HG02885 (cell line): ENCODE results near the gene METTL22.

Experiments used
- ATAC-seq: cut with Tn5 transposase; IDR thresholded peaks from one replicate; pipeline ENCODE4 v1.9.1; 2021; ENCODE audit warnings: mild to moderate bottlenecking; ENCODE audit not compliant: unreplicated experiment, poor library complexity

METTL22 gene

DNA sequence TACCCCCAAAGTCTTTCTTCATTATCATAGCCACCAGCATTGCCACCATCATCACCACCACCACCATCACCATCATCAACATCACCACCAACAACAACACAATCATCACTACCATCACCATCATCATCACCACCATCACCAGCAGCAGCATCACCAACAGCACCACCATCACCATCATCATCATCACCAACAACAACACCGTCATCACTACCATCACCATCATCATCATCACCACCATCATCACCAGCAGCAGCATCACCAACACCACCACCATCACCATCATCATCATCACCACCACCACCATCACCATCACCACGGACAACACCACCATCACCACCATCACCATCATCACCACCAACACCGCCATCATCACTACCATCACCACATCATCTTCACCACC lies 30.7 kb upstream of the METTL22 start:
- ATAC-seq = no peak

DNA sequence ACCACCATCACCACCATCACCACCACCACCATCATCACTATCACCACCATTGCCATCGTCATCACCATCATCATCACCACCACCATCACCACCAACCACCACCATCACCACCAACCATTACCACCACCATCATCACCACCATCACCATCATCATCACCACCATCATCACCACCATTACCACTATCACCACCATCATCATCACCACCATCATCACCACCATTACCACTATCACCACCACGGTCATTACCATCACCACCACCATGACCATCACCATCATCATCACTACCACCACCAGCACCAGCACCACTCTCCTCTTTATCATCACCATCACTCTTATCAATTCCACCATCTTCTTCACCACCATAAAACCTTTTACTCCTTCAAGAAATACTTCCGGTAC lies 30.0 kb upstream of the METTL22 start:
- no peak for ATAC-seq

DNA sequence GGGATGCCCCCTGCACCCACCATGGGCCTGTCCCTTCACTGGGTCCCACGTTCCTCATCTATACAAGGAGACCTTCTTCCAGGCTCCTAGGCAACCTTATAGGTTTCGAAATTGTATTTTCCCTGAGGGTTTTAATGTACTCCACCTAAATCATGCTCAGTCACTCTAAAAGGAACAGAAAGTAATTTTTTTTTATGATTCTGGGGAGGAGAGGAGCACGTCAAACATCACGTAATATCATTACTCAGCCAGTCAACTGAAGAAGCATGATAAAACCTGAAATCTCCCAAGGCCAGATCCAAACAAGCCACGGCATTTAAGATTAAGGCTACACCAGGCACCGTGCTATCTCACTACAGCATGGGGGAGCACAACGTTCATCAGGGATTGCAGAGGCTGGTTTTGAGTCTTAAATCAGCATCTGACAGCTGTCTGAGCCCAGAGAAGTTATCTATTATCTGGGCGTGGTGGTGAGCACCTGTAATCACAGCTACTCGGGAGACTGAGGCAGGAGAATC lies 27.3 kb upstream of the METTL22 start:
- no peak for ATAC-seq

DNA sequence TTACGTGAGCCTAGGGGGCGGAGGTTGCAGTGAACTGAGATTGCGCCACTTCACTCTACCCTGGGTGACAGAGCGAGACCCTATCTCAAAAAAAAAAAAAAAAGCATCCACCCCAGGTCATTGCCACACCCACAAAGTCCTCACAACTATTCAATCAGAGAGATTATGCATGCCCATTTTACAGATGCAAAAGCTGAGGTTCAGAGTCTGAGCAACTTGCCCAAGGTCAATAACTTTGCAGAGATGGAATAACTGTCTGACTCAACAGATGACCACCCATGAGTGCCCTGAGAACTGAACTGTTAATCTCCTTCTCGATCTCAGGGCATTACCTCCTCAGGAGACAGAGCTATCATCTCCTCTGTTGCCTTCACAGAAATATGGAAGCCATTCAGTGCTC lies 25.7 kb upstream of the METTL22 start:
- ATAC-seq = no peak

DNA sequence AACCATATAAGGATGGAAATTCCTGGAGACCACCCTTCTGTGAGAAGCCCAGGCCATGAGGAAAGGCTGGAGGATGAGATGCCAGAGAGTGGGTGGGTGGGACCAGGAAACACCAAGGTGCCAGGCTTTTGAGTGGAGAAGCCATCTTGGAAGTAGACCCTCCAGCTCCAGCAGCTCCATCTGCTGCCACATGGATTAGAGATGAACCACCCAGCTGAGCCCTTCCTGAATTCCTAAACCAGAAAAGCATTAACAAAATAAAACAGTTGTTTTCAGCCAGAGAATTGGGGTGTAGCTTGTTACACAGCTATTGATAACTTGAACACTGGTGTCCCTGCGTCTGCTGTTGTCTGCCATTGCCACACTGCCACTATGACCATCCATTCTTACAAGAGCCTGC lies 24.9 kb upstream of the METTL22 start:
- ATAC-seq = no peak

DNA sequence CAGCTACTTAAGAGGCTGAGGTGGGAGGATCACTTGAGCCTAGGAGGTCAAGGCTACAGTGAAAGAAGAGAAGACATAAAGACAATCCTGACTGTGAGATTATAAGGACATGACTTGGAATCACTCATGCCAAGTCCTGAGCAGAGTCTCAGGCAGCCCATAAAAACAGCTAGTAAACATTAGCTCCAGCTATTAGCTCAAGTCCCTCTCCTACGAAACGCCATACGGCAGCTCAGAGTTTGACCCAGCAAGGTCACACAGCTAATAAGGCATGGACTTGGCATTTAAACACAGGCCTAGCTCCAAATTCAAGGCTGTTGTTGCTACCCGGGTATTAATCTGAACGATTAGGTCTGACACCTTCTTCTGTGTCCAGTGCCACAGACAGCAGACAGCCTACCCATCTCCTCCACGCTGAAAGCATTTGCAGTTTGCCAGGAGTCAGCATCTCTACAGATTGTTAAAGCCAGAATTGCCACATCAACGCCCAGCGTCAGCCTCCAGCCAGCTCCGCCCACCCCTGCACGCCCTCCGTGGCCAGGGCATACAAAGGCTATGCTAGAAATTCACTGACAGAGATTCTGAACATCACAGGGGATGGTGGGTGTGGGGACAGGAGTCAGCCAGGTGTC lies 21.2 kb upstream of the METTL22 start:
- no peak for ATAC-seq

DNA sequence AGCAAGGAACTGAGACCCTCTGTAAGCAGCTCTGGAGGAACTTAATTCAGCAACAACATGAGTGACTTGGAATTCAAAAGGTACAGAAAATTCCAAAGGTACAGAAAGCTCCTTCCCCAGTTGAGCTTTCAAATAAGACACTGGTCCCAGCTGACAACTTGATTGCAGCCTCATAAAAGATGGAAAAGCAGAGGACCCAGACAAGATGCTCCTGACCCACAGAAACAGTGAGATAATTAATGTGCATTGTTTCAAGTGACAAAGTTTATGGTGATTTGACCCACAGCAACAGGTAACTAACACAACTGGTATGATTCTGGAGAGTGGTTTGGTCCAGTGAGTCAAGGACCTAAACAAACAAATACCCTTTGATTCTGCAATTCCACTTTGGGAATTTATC lies 15.9 kb upstream of the METTL22 start:
- no peak for ATAC-seq

DNA sequence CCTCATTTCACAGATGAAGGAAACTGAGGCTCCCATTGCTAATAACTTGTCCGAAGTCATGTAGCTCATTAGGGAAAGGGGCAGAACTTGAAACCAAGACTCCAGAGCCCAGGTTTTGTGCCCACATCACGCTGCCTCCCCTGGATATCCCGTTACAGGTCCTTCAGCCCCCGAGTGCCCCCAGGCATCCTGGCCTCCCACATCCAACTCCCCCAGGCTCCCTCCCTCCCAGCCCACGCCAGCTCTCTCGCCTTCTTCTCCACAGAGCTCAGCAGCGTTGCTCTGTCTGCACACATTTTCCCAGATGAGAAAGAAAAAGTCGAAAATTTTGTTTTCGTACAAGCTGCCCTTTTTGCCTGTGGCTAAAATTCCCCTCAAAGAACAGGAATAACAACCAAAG lies 14.3 kb upstream of the METTL22 start:
- ATAC-seq = no peak

DNA sequence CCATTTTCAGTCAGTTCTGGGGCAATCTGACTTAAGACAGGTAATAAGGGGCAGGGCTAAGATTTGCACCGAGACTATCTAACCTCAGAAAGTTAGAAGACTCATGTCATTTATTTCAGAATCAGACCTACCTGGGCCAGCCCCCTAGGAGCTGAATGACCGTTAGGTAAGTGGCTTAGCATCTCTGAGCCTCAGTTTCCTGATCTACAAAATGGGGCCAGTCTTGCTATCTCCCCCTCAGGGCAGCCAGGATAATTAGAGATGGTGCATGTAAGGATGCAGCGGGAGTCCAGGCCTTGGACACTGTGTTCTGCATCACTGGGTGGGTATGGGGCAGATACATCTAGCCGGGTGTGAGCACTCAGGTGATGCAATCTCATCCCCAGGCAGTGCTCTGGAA lies 10.4 kb upstream of the METTL22 start:
- no peak for ATAC-seq

DNA sequence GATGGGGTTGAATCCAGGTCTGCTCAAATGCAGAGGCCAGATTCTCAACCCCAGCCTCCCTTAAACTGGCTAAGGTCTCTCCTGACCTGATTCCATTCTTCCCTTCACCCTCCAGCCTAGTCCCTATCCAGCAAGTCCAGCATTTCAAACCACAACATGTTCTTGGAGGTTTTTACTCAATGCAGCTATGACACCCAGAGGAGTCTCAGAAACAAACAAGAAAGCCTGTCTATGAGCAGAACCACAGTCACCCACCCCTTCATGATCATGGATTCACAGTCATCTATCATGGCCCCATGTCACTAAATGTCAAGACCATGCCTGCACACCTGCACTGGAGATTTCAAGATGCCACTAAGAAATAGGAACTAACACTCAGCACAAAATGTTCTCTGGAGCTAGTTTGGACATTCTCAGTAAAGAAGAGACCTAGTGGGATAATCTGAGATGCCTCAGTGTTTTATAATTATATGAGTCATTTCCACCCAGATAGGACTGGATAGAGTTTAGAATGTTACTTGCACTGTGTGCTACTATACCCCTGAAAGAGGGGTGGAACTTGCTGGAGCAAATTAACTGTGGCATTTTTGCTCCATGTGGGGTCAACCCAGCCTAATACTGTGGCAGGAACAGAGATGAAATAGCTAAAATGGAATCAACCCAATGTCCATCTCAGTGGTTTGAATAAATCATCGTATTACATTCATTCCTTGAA lies 9.5 kb upstream of the METTL22 start:
- ATAC-seq = no peak

DNA sequence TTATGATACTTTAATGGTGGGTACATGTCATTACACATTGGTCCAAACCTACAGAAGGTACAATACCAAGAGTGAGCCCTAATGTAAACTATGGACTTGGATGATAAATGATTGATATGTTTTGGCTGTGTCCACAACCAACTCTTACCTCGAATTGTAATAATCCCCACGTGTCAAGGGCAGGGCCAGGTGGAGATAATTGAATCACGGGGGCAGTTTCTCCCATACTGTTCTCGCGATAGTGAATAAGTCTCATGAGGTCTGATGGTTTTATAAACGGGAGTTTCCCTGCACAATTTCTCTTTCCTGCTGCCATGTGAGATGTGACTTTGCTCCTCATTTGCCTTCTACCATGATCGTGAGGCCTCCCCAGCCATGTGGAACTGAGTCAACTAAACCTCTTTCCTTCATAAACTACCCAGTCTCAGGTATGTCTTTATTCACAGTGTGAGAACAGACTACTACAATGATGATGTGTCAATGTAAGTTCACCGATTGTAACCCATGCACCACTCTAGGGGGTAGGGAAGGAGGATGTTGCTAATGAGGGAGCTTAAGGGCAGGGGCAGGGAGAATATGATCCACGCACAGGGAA lies 7.0 kb upstream of the METTL22 start:
- ATAC-seq = no peak

DNA sequence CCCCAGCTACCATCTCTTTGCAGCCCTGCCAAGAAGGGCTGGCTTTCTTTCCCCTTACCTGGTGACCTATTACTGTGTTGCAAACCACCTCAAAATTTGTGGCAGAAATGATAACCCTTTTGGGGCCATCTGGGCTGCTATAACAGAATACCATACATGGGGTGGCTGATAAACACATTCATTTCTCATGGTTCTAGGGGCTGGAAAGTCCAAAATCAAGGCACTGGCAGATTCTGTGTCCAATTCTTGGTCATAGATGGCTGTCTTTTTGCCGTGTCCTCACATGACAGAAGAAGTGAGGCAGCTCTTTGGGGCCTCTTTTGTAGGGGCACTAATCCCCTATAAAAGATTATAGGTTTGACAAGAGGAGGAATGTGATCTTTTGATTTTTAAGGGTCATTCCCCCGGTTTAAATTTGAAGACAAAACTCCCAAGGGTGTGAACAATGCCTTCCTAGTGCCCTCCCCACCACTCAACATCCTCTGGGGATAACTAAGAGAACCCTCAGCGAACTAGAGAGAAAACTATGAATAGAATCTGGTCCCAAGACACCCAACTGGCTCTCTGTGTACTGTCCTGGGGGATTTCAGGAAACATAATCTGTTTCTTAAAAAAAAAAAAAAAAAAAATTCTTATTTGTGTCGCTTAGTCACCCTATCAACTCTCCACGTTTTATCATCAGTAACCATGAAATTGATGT lies 1.7 kb upstream of the METTL22 start:
- ATAC-seq = no peak

DNA sequence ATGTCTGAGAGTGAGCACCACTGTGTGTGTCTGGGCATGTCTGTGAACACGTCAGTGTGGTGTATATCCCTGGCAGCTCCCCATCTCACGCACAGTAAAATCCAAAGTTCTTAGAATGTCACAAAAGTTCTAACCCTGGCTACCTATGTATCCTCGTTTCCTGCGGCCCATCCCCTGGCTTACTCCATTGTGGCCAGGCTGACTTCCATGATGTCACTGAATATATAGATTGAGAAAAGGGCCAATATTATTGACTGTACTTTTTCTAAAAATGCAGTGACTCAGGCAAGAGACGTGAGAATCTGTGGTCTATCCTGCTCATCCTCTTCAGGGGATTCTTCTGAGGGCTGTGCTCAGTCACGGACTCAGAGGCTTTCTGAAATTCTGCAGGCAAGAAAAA lies 963 bp upstream of the METTL22 start:
- no peak for ATAC-seq

DNA sequence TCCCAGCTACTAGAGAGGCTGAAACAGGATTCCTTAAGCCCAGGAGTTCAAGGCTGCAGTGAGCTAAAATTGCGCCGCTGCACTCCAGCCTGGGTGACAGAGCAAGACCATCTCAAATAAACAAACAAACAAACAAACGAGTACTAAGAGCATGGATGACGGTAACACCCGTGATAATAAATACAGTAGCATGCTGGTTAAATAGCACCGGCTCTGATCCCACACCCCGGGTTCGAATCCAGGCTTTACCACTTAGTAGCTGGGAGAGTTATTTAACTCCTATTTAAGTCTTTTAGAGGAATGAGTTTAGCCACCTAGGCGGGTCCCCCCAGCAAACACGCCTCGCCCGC lies 301 bp upstream of the METTL22 start:
- no peak for ATAC-seq

DNA sequence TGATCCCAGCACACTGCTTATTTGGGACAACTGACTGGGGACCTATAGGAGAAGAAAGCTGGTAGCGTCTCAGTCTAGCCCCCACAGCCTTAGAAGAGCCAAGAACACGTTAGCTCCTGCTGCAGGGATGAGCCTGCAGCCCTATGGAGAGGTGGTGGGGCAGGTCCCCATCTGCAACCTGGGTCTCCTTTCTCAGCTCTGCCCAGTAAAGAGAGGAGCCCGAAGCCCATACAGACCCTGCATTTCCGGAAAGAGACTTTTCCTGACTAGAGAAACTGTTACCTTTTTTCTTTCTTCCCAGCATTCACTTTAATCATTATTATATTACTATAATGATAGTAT lies 788 bp downstream of the METTL22 start:
- peak; percentile 5 for ATAC-seq

DNA sequence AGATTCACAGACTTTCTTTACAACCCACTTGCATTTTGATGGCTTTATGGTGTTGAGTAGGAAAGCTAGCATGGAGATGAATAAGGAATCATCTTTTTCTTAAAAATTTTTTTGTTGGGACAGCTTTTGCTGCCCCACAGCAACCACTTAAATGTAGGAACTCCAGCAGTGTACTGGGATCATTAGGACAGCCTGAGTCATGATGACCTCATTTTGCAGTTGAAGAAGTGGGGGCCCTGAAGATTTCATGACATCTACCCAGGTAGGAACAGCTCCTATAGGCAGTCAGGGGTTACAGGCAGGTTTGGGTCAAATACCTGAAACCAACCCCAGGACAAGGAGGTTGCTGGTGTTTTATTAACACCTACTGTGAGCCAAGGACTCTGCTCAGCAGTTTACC lies 2.1 kb downstream of the METTL22 start:
- no peak for ATAC-seq

DNA sequence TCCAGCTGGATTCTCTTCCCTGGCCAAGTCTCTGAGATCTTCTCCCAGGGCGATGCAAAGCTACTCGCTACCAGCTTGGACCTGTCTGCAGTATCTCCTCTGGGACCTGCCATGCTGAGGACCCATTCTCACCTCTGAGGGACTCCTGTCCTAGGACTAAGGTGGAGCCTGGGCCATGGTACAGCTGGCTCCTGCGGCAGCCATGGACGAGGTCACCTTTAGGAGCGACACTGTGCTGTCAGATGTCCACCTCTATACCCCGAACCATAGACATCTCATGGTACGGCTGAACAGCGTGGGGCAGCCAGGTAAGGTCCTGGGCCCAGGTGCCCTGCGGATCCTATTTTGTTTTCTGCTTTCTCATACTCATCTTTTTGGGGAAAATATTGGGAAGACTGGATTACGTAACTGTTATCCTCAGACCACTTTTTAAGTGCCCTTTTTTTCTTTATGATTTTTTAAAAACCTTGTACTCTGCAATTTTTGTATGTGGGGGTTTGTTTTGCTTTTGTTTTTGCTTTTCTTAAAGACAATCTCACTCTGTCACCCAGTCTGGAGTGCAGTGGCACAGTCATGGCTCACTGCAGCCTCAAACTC lies 4.1 kb downstream of the METTL22 start:
- ATAC-seq = no peak

DNA sequence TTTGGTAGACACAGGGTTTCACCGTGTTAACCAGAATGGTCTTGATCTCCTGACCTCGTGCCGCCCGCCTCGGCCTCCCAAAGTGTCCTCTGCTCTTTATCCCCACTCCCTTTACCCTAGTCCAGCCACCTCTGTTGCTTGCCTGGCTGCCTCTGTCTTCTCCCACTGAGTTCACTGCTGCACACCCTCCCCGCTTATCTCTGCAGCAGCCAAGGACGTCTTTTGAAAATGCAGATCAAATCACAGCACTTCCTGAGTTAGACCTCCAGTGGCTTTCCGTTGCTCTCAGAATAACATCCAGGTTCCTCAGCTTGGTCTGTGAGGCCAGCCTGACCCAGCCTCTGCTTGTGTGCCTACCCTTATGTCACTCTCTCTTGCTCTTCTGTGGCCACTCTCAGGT lies 5.4 kb downstream of the METTL22 start:
- no peak for ATAC-seq

DNA sequence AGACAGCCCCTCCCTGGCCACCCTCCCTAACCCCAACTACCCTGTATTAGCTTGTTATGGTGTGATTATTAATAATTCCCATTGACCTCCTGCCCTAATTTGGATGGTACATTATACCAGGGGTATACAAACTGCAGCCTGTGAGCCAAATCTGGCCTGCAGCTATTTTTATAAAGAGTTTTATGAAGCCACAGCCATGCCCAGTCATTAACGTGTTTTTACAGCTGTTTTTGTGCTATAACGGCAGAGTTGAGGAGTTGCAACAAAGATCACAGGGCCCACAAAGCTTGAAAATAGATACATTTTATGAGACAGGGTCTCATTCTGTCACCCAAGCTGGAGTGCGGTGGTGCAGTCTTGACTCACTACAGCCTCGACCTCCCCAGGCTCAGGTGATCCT lies 6.0 kb downstream of the METTL22 start:
- ATAC-seq = no peak

DNA sequence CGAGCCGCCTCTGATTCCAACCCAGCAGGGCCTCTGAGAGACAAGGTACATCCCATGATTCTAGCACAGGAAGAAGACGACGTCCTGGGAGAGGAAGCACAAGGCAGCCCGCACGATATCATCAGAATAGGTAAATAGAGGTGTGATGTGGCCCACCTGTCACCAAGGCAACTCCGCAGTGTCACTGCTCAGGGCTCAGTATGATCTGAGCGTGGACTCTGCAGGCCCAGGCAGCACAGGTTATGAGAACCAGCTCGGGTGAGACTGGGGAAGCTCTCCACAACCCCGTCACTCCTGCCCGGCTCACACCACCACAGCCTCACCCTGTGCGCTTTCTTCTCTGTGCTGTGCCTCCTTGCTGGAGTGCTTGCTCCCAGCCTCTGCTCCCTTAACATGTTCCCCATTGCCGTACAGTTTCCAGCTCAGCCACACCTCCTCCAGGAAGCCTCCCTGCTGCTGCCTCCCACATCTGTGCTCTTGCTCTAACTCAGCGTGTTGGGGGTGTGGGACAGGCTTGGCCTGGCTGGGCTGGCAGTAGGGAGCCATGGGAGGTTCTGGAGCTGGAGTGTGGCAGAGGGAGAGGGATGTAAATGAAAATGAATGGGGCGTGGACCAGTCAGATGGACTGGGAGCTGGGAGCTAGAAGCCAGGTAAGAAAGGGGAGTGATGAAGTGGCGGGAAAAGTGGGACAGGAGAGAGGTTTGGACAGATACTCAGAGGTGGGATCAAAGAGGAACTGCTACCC lies 7.7 kb downstream of the METTL22 start:
- ATAC-seq = no peak
